PFSK-1 (cell line): Measurements from ENCODE around the gene MAB21L4.

Experiments used
- FOXP2 ChIP-seq: optimal IDR thresholded peaks from 2 replicates; pipeline ENCODE3; 2011; ENCODE audit warnings: borderline replicate concordance, control low read depth, inconsistent platforms; ENCODE audit not compliant: insufficient read depth; ENCODE audit errors: extremely low read length, extremely low read depth
- POLR2AphosphoS5 ChIP-seq: IDR thresholded peaks from 2 replicates; pipeline ENCODE4 v1.6.1; 2012; ENCODE audit warnings: low read depth, mild to moderate bottlenecking, control low read depth, low read length, moderate library complexity
- REST ChIP-seq, 2 experiments: IDR thresholded peaks; 2 replicates each; pipeline versions ENCODE4 v1.6.1 to v1.8.0; 2011 to 2012; ENCODE audit warnings: low read depth in 2 of 2, low read length in 2 of 2, control low read depth in 1 of 2, inconsistent platforms in 1 of 2, mild to moderate bottlenecking in 1 of 2, moderate library complexity in 1 of 2; ENCODE audit not compliant: insufficient read depth in 1 of 2
- SIN3A ChIP-seq: IDR thresholded peaks from 2 replicates; pipeline ENCODE4 v1.6.1; 2012; ENCODE audit warnings: mild to moderate bottlenecking, low read length, moderate library complexity, borderline replicate concordance; ENCODE audit not compliant: insufficient read depth
- TAF1 ChIP-seq: IDR thresholded peaks from 2 replicates; pipeline ENCODE4 v1.6.1; 2012; ENCODE audit warnings: low read length, control low read depth, borderline replicate concordance; ENCODE audit not compliant: insufficient read depth

MAB21L4 gene

GRCh38 chr2:240875228-240876034 is 20.5 kb downstream of the MAB21L4 start:
- no peak for TF ChIP-seq FOXP2
- TF ChIP-seq REST (IDR thresholded peaks at IDR 0.05; ENCODE audit: insufficient read depth in 1 of 2, low read depth in 2 of 2, low read length in 2 of 2) = no peak
- no peak for TF ChIP-seq POLR2AphosphoS5
- TF ChIP-seq SIN3A = no peak
- no peak for TF ChIP-seq TAF1

GRCh38 chr2:240874715-240875227 is 21.2 kb downstream of the MAB21L4 start:
- no peak for TF ChIP-seq TAF1
- TF ChIP-seq REST (IDR thresholded peaks at IDR 0.05; ENCODE audit: insufficient read depth in 1 of 2, low read depth in 2 of 2, low read length in 2 of 2) = no peak
- no peak for TF ChIP-seq POLR2AphosphoS5
- TF ChIP-seq FOXP2 = no peak
- TF ChIP-seq SIN3A = no peak

GRCh38 chr2:240873805-240874714 is 21.9 kb downstream of the MAB21L4 start:
- TF ChIP-seq REST (IDR thresholded peaks at IDR 0.05; ENCODE audit: insufficient read depth in 1 of 2, low read depth in 2 of 2, low read length in 2 of 2) (no peak), SIN3A (no peak), TAF1 (no peak), FOXP2 (no peak), POLR2AphosphoS5 (no peak)

- TF ChIP-seq SIN3A (no peak), REST (IDR thresholded peaks at IDR 0.05; ENCODE audit: insufficient read depth in 1 of 2, low read depth in 2 of 2, low read length in 2 of 2) (no peak), TAF1 (no peak), FOXP2 (no peak), POLR2AphosphoS5 (no peak)
Observed at GRCh38 chr2:240873098-240873788, 22.7 kb downstream of the MAB21L4 start.
